Measurements from ENCODE around the gene SERTAD4.
A peak's percentile ranks its signal among the peaks of the same experiment; 100 is the strongest.
"Not testable (repeated sequence)": the region's sequence is repeated elsewhere in the genome, so short reads cannot be mapped to it uniquely, and the experiment has no call there.

The SERTAD4 gene

DNA sequence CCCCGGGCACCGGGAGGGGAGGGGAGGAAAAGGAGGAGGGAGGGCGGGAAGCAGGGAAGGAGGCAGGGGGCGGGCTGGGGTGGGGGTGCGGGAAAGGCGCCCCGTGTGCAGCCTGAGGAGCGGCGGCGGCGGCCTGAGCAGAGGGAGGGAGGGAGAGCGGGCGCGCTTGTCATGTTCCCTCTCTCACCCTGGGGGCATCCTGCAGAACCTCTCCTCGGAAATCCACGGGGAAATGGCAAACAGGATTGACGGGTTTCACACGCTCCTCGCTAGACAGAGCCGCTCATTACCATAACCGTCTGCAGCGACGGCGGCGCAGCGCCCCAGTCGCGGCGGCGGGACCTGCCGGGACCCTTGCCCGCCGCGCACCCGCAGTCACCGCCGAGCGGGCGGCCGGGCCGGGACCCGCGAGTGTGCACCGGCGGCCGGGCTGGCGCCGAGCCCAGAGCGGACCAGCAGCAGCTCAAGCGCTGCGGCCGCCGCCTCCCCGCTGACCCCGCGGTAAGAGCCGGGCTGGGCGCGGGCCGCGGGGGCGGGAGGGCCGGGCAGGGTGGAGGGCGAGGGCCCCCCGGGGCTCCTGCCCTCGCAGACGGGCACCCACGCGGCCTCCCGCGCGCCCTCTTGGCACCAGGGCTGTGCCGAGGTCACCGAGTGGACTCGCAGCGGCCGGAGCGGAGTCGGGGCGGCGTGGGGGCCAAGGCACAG lies at the start of gene SERTAD4:
Gene SERTAD4 (plus strand): TSS at position 286 of the 705 bp plus-strand sequence. CDS start 5,165 bp downstream, outside the sequence.
- H3K9me3 Mint-ChIP-seq, result no peaks in the 10 kb centered on the region
- no peak within 1 kb of the TSS for H3K27ac Mint-ChIP-seq
- H3K27me3 Mint-ChIP-seq, result peaks cover 45% of the 10 kb centered on the region
- H3K4me1 Mint-ChIP-seq, result peaks cover 10% of the 10 kb centered on the region
- no peaks in the 10 kb centered on the region for H3K36me3 Mint-ChIP-seq
- peak within 1 kb of the TSS; percentile 75 for H3K4me3 Mint-ChIP-seq

DNA sequence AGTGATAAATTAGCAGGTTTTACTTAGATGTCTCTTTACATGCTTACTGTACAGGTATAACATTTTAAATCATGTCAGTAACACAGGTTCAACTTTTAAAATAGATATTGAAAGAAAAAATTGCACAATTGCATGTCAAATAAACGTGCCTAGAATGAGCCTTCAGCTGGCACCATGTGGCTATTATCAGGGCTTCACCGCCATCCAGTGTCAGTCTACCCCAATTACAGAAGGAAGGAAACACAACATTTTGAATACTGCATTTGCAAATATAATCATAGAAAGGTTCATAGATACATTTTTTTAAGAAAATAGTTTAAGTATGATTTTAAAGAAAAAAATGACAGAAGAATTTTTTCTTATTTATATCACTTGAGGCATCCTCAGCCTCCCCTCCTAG lies 47.5 kb upstream of the SERTAD4 start:
- H3K9me3 Mint-ChIP-seq, result no peaks in the 10 kb centered on the region
- peaks cover 3% of the 10 kb centered on the region for H3K27me3 Mint-ChIP-seq
- H3K27ac Mint-ChIP-seq, result no peak overlapping the region
- H3K4me1 Mint-ChIP-seq, result no peaks in the 10 kb centered on the region
- H3K36me3 Mint-ChIP-seq, result no peaks in the 10 kb centered on the region
- H3K4me3 Mint-ChIP-seq, result no peak overlapping the region

DNA sequence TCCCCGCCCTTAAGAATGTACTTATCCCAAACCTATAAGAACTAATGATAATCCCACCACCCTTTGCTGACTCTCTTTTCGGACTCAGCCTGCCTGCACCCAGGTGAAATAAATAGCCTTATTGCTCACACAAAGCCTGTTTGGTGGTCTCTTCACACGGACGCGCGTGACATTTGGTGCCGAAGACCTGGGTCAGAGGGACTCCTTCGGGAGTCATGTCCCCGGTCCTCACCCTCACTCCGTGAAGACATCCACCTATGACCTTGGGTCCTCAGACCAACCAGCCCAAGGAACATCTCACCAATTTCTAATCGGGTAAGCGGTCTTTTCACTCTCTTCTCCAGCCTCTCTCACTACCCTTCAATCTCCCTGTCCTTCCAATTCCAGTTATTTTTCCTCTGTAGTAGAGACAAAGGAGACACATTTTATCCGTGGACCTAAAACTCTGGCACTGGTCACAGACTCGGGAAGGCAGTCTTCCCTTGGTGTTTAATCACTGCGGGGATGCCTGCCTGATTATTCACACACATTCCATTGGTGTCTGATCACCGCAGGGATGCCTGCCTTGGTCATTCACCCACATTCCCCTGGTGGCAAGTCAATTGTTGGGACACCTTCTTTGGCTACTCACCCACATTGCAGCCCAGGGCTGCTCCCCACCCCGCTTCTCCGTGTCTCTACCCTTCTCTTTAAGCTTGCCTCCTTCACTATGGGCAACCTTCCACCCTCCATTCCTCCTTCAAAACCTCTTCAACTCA lies 44.6 kb upstream of the SERTAD4 start:
- not testable (repeated sequence) for H3K27me3 Mint-ChIP-seq, H3K9me3 Mint-ChIP-seq, H3K4me1 Mint-ChIP-seq, H3K36me3 Mint-ChIP-seq, H3K27ac Mint-ChIP-seq, H3K4me3 Mint-ChIP-seq

DNA sequence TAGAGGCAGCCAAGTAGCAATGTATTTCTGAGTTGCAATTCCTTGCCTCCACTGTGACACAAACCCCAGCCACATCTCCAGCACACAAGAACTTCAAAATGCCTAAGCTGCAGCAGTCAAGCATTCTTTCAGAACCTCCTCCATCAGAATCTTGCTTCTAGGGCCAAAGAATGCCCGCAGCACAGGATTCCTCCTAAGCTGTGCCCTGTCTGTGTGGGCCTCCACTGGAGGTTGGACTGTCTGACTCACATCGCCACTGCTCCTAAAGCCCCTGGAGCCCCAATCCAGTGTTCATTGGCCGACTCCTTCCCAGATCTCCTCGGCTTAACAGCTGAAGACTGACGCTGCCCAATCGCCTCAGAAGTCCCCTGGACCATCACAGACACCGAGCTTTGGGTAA lies 43.2 kb upstream of the SERTAD4 start:
- Mint-ChIP-seq H3K9me3 (no peaks in the 10 kb centered on the region), H3K4me3 (no peak overlapping the region), H3K4me1 (no peaks in the 10 kb centered on the region), H3K36me3 (no peaks in the 10 kb centered on the region), H3K27ac (no peak overlapping the region), H3K27me3 (peaks cover 3% of the 10 kb centered on the region)

DNA sequence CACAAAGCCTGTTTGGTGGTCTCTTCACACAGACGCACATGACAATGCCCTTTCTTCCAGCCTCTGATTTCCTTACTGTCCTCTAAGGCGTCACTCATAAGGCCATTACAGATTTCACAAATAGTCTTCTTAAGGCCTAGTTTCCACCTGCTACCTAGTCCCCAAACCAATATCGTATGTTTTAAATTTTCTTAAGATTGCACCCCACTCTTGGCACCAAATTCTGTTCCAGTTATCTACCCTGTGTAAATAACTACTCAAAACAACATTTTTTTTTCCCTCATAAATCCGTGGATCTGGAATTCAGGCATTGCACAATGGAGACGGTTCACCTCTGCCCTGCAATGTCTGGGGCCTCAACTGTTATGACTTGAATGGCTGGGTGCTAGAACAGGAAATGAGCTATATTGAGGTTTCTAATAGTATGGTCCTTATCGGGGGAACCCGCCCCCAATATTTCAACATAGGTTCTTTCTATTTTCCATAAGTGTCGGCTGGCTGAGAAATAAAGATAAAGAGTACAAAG lies 36.9 kb upstream of the SERTAD4 start:
- no peaks in the 10 kb centered on the region for H3K9me3 Mint-ChIP-seq
- no peak overlapping the region for H3K27ac Mint-ChIP-seq
- peaks cover 5% of the 10 kb centered on the region for H3K27me3 Mint-ChIP-seq
- H3K4me1 Mint-ChIP-seq, result no peaks in the 10 kb centered on the region
- H3K4me3 Mint-ChIP-seq, result no peak overlapping the region
- no peaks in the 10 kb centered on the region for H3K36me3 Mint-ChIP-seq

DNA sequence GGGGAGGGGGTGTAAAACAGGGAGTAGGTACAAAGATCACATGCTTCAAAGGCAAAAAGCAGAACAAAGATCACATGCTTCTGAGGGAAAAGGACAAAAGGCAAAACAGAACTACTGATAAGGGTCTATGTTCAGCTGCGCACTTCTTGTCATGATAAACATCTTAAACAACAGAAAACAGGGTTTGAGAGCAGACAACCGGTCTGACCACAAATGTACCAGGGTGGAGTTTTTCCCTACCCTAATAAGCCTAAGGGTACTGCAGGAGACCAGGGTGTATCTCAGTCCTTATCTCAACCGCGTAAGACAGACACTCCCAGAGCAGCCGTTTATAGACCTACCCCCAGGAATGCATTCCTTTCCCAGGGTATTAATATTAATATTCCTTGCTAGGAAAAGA lies 36.3 kb upstream of the SERTAD4 start:
- H3K36me3 Mint-ChIP-seq, H3K4me1 Mint-ChIP-seq, H3K4me3 Mint-ChIP-seq, H3K9me3 Mint-ChIP-seq, H3K27ac Mint-ChIP-seq, H3K27me3 Mint-ChIP-seq: not testable (repeated sequence)

DNA sequence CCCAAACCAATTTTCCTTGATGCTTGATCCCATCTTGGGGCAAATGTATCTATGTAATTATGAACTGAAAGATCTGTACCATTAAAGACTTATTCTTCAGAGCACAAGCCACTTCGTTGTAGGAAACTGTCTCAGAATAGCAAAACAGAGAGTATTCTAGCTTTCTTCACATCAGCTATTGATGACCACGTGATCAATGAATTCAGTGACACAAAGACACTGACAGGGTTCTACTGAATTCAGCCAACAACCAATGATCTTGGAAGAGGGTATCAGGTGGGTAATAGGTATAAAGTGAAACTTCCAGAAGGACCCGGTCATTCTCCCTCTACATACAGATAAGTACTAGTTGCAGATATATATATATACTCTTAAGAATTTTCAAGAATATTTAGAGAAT lies 33.8 kb upstream of the SERTAD4 start:
- no peak overlapping the region for H3K27ac Mint-ChIP-seq
- H3K27me3 Mint-ChIP-seq, result peaks cover 5% of the 10 kb centered on the region
- H3K4me1 Mint-ChIP-seq, result no peaks in the 10 kb centered on the region
- no peaks in the 10 kb centered on the region for H3K9me3 Mint-ChIP-seq
- H3K36me3 Mint-ChIP-seq, result no peaks in the 10 kb centered on the region
- no peak overlapping the region for H3K4me3 Mint-ChIP-seq

DNA sequence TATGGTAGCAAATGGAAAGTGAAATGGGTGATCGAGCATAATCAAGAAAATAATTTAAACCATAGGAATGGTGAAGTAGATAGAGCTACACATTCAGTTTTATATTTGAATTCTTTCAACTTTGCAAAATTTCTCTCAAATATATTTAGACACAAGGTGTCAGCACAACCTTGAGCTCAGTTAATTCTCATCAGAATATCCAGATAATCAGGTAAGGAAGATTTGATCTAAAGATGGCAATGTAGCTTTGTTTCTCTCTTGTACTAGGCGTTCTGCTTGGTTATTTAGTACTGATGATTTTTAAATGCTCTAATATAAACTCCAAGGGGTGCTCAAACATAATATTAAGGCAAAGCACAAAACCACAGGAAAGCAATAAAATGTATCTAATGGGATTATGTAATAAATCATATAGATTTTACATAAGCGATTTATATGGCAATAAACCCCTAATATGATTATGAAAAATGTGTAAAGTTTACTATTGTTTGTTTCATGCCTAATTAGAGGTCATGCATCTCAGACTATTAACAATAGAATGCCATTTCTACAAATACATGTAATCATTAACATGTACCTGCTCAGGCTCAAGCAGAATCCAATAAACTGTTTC lies 32.4 kb upstream of the SERTAD4 start:
- Mint-ChIP-seq H3K4me1 (no peaks in the 10 kb centered on the region), H3K9me3 (no peaks in the 10 kb centered on the region), H3K27me3 (peaks cover 6% of the 10 kb centered on the region), H3K4me3 (no peak overlapping the region), H3K36me3 (no peaks in the 10 kb centered on the region), H3K27ac (no peak overlapping the region)

DNA sequence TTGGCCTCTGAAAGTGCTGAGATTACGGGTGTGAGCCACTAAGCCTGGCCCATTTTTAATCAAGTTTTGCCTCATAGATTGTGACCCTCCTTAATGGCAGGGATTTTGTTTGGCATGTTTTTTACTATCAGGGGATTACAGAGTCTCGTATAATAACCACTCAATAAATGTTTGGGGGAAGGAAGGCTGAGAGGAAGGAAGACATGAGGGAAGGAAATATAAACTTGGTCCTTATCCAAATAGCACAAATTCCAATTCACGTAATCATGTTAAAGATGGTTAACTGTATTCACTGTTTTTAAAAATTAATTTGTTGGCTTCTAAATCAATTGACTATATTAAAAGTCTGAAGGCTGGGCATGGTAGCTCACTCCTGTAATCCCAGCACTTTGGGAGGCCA lies 30.9 kb upstream of the SERTAD4 start:
- Mint-ChIP-seq H3K4me3 (no peak overlapping the region), H3K36me3 (no peaks in the 10 kb centered on the region), H3K27me3 (peaks cover 8% of the 10 kb centered on the region), H3K4me1 (no peaks in the 10 kb centered on the region), H3K27ac (no peak overlapping the region), H3K9me3 (no peaks in the 10 kb centered on the region)

DNA sequence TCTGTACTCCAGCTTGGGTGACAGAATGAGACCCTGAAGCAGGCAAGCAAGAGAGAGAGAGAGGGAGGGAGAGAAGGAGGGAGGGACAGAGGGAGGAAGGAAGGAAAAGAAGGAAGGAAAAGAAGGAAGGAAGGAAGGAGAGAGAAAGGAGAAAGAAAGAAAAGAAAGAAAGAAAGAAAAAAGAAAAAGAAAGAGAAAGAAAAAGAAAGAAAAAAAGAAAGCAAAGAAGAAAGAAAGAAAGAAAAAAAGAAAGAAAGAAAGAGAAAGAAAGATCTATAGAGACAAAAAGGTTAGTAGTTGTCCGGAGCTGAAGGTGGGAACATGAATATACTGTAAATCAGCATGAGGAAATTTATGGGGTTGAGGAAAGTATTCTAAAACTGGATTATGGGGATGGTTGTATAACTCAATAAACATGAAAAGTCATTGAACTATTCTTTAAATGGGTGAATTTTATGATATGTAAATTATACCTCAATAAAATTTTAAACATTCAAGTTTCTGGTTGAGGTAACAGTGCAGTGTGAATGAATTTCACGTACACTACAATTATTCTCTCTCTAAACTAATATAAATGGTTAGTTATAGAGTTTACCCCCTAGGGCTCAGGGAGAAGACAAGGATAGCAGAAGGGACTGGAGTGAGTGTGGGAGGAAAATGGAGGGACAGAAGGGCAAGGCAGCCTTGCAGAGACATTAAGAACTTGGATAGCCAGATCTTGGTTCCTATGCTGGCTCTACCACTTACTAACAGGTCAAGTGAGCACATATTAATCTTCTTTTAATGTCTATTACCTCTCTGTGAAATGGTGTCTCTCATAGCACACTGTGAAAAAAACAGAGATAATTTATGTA lies 24.8 kb upstream of the SERTAD4 start:
- Mint-ChIP-seq H3K36me3 (no peaks in the 10 kb centered on the region), H3K27me3 (peaks cover 10% of the 10 kb centered on the region), H3K27ac (no peak overlapping the region), H3K4me3 (no peak overlapping the region), H3K4me1 (no peaks in the 10 kb centered on the region), H3K9me3 (no peaks in the 10 kb centered on the region)

DNA sequence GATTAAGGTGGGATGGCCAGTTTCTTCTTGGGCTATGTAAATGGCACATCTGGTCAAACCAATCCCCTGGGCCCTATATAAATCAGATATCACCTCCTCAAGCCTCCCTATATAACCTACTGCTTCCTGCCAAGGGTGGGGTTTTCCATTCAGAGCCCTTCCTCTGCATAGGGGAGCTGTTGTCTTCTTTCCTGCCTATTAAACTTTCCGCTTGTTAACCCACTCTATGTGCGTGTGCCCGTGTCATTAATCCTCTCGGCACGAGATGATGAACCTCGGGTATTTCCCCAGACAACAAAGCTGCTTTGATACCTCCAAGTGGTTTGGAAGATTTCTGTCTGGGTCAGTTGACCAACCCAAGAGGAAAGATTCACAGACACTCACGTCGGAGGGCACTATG lies 19.3 kb upstream of the SERTAD4 start:
- no peak overlapping the region for H3K27ac Mint-ChIP-seq
- H3K27me3 Mint-ChIP-seq, result peaks cover 10% of the 10 kb centered on the region
- no peaks in the 10 kb centered on the region for H3K36me3 Mint-ChIP-seq
- no peaks in the 10 kb centered on the region for H3K9me3 Mint-ChIP-seq
- H3K4me1 Mint-ChIP-seq, result no peaks in the 10 kb centered on the region
- H3K4me3 Mint-ChIP-seq, result no peak overlapping the region

DNA sequence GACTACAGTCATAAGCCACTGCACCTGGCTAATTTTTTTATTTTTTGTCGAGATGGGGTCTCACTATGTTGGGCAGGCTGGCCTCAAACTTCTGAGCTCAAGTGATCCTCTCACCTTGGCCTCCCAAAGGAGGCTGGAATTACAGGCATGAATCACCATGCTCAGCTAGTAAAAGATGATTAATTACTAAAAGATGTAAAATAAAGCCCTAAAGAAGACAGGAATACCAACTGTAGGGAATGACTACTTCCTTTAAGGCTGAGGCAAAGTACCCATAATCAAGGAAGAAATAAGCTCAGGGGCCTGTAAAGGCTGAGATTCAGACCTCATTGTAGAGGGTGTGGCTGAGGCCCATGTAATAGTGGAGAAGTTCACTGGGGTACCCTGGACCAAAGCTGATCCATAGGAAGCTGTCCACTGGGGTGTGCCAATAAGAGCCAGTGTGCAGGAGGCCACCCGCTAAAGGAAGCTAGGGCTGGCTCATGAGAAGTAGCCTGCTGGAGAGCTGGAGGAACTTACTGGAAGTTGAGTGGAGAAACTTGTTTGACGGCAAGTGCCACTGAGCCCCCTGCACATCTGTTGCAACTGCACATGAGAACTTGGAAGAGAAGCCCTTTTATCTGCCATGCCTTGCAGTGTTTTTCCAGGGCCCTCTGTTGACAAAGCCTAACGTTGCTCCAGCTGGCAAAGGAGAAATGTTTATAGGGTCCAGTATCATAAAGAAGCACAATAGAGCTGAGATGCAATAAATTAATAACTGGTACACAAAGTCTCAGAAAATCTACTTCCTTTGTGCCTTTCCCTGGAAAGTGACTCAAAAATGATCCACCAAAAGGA lies 17.8 kb upstream of the SERTAD4 start:
- H3K27ac Mint-ChIP-seq, result no peak overlapping the region
- H3K27me3 Mint-ChIP-seq, result peaks cover 8% of the 10 kb centered on the region
- no peaks in the 10 kb centered on the region for H3K9me3 Mint-ChIP-seq
- no peaks in the 10 kb centered on the region for H3K36me3 Mint-ChIP-seq
- no peak overlapping the region for H3K4me3 Mint-ChIP-seq
- H3K4me1 Mint-ChIP-seq, result no peaks in the 10 kb centered on the region

DNA sequence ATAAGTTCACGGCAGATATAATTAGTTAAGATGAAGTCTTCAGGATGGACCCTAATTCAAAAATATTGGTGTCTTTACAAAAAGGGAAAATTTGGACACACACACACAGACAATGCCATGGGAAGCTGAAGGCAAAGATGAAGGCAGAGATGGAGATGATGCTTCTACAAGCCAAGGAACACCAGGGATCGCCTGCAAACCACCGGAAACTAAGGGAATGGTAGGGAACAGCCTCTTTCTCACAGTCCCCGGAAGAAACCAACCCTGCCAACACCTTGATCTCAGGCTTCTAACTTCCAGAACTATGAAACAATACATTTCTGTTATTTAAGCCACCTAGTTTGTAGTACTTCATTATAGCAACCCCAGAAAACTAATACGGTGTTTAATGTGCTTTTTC lies 15.1 kb upstream of the SERTAD4 start:
- Mint-ChIP-seq H3K27me3 (peaks cover 12% of the 10 kb centered on the region), H3K36me3 (no peaks in the 10 kb centered on the region), H3K4me1 (no peaks in the 10 kb centered on the region), H3K9me3 (no peaks in the 10 kb centered on the region), H3K4me3 (no peak overlapping the region), H3K27ac (no peak overlapping the region)

DNA sequence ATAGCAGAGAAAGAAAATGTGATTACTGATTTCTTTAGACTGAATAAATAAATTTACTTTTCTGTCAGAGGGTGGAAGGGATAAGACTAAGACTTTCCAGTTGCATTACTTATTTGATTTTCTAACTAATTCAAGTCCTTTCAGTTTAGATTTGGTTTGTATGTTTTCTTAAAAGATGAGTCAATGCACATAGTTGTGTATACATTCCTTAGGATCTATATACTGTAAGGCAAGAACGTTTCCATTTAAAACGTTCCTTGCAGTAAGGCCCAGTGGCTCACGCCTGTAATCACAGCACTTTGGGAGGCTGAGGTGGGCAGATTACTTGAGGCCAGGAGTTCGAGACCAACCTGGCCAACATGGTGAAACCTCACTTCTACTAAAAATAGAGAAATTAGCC lies 14.5 kb upstream of the SERTAD4 start:
- Mint-ChIP-seq H3K36me3 (no peaks in the 10 kb centered on the region), H3K27ac (no peak overlapping the region), H3K4me1 (no peaks in the 10 kb centered on the region), H3K4me3 (no peak overlapping the region), H3K27me3 (peaks cover 12% of the 10 kb centered on the region), H3K9me3 (no peaks in the 10 kb centered on the region)

All from activated naive CD4-positive, alpha-beta T cell treated with anti-CD3 and anti-CD28 coated beads, Interleukin-2, amount 50 U/mL, for 24 hours (primary cell).